NCI-H1930 (cell line): Measurements from ENCODE around the gene METTL9.
"Not testable (repeated sequence)": the region's sequence is repeated elsewhere in the genome, so short reads cannot be mapped to it uniquely, and the experiment has no call there.

Experiments
- DNase-seq, 2 experiments: peaks; one replicate each; lab custom pipeline; 2025; lab: John Stamatoyannopoulos, UW

METTL9 gene

GRCh38 chr16:21574372-21574771 lies 25.0 kb upstream of the METTL9 start:
- no peak for DNase-seq

GRCh38 chr16:21576323-21576722 lies 23.1 kb upstream of the METTL9 start:
- DNase-seq, result not testable (repeated sequence)

- DNase-seq, result not testable (repeated sequence)
Measured at GRCh38 chr16:21577487-21577886, 21.9 kb upstream of the METTL9 start.

GRCh38 chr16:21578311-21578710 lies 21.1 kb upstream of the METTL9 start:
- not testable (repeated sequence) for DNase-seq

DNA sequence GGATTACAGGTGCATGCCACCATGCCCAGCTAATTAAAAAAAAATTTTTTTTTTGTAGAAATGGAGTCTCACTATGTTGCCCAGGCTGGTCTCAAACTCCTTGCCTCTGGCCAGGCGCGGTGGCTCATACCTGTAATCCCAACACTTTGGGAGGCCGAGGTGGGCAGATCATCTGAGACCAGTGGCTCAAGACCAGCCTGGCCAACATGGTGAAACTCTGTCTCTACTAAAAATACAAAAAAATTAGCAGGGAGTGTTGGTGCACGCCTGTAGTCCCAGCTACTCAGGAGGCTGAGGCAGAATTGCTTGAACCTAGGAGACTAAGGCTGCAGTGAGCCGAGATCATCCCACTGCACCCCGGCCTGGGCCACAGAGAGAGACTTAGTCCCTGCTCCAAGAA lies 19.2 kb upstream of the METTL9 start:
- not testable (repeated sequence) for DNase-seq

GRCh38 chr16:21580807-21581206 lies 18.6 kb upstream of the METTL9 start:
- no peak for DNase-seq

DNA sequence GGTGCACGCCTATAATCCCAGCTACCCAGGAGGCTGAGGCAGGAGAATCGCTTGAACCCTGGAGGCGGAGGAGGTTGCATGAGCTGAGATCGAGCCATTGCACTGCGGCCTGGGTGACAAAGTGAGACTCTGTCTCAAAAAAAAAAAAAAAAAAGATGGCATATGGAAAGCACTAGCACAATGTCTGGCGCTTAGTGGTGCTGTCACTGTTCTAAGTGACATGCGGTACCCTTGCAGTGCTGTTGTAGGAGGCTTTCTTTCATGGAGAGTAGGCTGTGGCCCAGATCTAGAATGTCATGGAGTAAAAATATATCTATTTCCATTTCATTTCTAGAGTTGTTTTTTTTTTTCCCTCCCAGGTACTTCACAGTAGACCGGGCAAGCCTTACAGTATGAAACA lies 14.6 kb upstream of the METTL9 start:
- no peak for DNase-seq

GRCh38 chr16:21588593-21588992 lies 10.8 kb upstream of the METTL9 start:
- DNase-seq, result not testable (repeated sequence)

- no peak for DNase-seq
Measured at GRCh38 chr16:21589551-21589950, 9.8 kb upstream of the METTL9 start.

GRCh38 chr16:21590287-21590686 lies 9.1 kb upstream of the METTL9 start:
- DNase-seq, result no peak

GRCh38 chr16:21590796-21591195 lies 8.6 kb upstream of the METTL9 start:
- no peak for DNase-seq

- DNase-seq, result no peak
Measured at GRCh38 chr16:21592191-21592590, 7.2 kb upstream of the METTL9 start.

- no peak for DNase-seq
Measured at GRCh38 chr16:21593530-21594289, 5.7 kb upstream of the METTL9 start.

GRCh38 chr16:21597561-21598030 lies 1.8 kb upstream of the METTL9 start:
- DNase-seq, result no peak

DNA sequence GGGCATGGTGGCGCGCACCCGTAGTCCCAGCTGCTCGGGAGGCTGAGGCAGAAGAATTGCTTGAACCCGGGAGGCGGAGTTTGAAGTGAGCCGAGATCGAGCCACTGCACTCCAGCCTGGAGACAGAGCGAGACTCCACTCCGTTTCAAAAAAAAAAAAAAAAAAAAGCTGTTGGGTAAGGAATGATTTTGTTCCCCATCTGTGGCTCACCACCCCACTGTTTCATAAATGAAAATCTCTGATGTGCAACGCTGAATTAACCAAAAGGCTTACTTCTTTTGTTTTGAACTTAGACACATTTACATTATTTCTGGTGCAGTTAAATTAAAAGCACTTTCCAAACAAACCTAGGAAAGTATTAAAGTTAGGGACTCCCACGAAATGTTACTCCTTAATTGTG lies 1.2 kb upstream of the METTL9 start:
- no peak for DNase-seq

DNA sequence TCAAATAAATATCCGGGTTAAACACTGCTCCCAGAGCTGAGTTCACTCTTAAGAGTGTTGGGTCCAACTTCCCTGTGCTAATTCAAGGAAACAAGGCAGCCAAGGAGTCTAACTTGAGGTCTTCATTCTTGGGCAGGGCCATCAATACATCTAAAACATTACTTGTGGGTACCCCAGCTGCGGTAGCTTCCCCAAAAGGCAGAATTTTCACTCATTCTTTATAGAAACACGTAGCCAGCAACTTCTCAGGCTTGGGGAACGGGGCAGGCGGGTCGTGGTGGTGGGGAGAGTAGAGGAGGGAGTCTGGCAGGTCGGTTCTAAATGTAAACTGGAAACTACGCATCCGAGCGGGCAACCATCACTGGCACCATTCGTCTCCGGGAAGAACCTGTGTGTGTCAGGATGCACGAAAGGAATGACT lies 666 bp upstream of the METTL9 start:
- no peak for DNase-seq

- no peak for DNase-seq
Measured at GRCh38 chr16:21600031-21600773, 825 bp downstream of the METTL9 start.

GRCh38 chr16:21602785-21603184 lies 3.4 kb downstream of the METTL9 start:
- no peak for DNase-seq

DNA sequence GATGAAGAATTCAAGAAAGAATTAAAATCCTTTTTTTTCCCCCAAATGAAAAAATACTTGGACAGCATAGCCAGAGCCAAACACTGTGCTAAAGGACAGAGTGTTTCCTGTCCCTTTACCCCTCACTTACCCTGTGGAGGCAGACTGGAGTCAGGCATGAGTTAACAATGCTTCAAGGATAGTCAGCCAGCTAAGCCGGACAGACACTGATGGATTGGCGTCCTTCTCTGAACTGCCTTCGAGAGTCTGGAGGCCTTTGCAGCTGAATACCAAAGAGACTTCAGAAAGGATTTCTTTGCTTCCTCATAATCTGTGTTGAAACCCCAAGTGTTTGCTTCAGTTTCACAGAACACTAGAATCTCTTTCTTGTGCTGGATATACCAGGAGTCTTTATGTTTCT lies 4.6 kb downstream of the METTL9 start:
- DNase-seq, result no peak

GRCh38 chr16:21605848-21606247 lies 6.5 kb downstream of the METTL9 start:
- DNase-seq, result not testable (repeated sequence)

DNA sequence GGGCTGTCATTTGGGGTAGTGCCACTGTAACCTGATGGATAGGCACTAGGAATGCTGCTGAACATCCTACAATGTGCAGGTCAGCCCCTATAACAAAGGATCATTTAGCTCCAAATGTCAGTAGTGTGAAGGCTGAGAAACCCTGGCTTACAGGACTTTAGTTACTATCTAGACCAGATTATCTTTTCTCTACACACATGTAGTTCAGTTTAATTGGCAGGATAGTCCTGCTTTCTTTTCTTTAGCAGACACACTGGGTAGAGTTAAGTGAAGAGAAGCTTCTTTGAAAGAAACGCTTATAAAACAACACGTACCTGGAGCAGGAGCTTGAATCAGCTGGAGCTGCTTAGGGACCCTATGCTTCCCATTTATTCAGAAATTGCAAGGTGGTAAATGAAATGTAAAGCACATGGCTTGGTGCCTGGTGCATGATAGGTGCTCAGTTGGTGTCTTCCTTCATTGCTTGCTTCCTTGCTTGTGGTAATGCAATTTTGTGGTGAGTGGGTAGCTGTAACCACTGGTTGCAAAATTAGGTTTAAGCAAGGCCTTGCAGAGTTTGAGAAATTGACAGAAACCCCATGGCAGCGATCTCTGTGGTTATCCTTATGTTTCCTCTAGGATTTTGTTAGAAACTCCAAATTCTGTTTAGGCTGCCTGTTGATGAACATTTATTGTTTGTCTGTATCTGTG lies 9.4 kb downstream of the METTL9 start:
- no peak for DNase-seq

- no peak for DNase-seq
Measured at GRCh38 chr16:21610006-21610544, 10.7 kb downstream of the METTL9 start.
